ENCODE data around the gene GRID2. TPM values are rescaled to one million over a fixed set of nuclear protein-coding genes. Genes with fewer than 3 reads are reported as not detected.
A peak's percentile ranks its signal among the peaks of the same experiment; 100 is the strongest.
"Not testable (repeated sequence)": the region's sequence is repeated elsewhere in the genome, so short reads cannot be mapped to it uniquely, and the experiment has no call there.

GRID2 gene
- total and polyA plus RNA-seq, 10 of the 15 experiments (the other 5 are each of a cell fraction or from before 2014, with no cell fraction given), result not detected

DNA sequence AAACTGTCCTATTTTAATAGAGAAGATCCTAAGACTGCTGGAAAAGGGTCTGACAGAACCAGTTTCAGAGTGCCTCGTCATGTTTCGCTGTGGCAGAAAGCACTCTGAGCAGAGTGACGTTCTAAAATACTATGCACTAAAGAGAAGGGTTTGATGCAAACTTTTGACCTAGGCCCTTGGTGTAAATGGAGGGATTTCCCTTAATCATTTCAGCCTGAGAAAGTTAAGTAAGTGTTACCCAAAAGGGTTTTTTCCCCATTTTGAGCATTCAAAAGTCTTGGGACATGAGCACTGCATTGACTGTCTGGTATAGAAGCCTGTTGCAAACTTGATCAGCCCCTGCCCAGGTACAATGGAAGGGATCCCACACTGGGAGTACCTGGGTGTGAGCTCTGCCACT lies 1367.3 kb downstream of the GRID2 start:
- Histone ChIP-seq H4K20me1 (ENCODE audit: control insufficient read depth, insufficient read depth) (no peaks in the 10 kb centered on the region), H3K4me2 (ENCODE audit: control insufficient read depth, insufficient read depth) (no peak overlapping the region), H3K79me2 (ENCODE audit: control insufficient read depth, insufficient read depth, low read length) (no peaks in the 10 kb centered on the region), H3K4me1 (ENCODE audit: control insufficient read depth, insufficient read depth, low read length) (no peaks in the 10 kb centered on the region), H3K27ac (ENCODE audit: control insufficient read depth, insufficient read depth) (no peak overlapping the region), H2AFZ (ENCODE audit: control insufficient read depth, low read depth, low read length) (no peak overlapping the region), H3K9me3 (replicated peaks; ENCODE audit: control insufficient read depth, insufficient read depth, low read length) (no peaks in the 10 kb centered on the region), H3K4me3 (no peak overlapping the region), H3K27me3 (replicated peaks in 1 of 2; ENCODE audit: control insufficient read depth in 2 of 2, insufficient read depth in 2 of 2, low read length in 1 of 2) (no peaks in the 10 kb centered on the region), H3K36me3 (ENCODE audit: control insufficient read depth in 2 of 2, insufficient read depth in 2 of 2, low read length in 1 of 2) (no peaks in the 10 kb centered on the region), H3K9ac (ENCODE audit: control insufficient read depth, insufficient read depth, low read length) (no peak overlapping the region)
- in situ Hi-C loops (cut with MboI), result no loop called here
- BruUV-seq (replicated peaks), result no TSS peak
- RAD21 ChIA-PET (ENCODE audit: unreplicated experiment), result no interaction called here
- TF ChIP-seq ZNF217 (IDR thresholded peaks at IDR 0.05), result no peak
- 0 out of 2 replicates have a peak, but pooled peaks have one; percentile 19 for TF ChIP-seq MTA2 (IDR thresholded peaks at IDR 0.05; ENCODE audit: low read depth)
- TF ChIP-seq ZNF274 (IDR thresholded peaks at IDR 0.05; ENCODE audit: insufficient read depth, insufficient read length), result no peak
- no peak for TF ChIP-seq HDGF (IDR thresholded peaks at IDR 0.05)
- peak; percentile 40; the same call in 1 of the 2 replicates for TF ChIP-seq NR2F1 (conservative IDR thresholded peaks at IDR 0.05)
- TF ChIP-seq ATF7 (IDR thresholded peaks at IDR 0.05; ENCODE audit: low read depth), result peak; percentile 44
- peak; percentile 47; the same call in 1 of the 2 replicates for TF ChIP-seq DPF2 (IDR thresholded peaks at IDR 0.05)
- TF ChIP-seq CEBPZ (IDR thresholded peaks at IDR 0.05; ENCODE audit: low read depth, low read length), result no peak
- peak in 1 of 2 experiments; percentile 33; a peak in 1 of 4 replicates for TF ChIP-seq EP300 (IDR thresholded peaks at IDR 0.05; ENCODE audit: borderline replicate concordance in 1 of 2, control insufficient read depth in 1 of 2, low read depth in 2 of 2, low read length in 2 of 2)
- TF ChIP-seq IKZF2 (IDR thresholded peaks at IDR 0.05), result no peak
- no peak for TF ChIP-seq LARP7 (IDR thresholded peaks at IDR 0.05)
- CTCF ChIA-PET, result no interaction called here
- SMC1A ChIA-PET (ENCODE audit: uncharacterized antibody, unreplicated experiment), result no interaction called here
- intact Hi-C loops (cut with micrococcal nuclease; ENCODE audit: unreplicated experiment), result no loop called here
- FAIRE-seq (no peak), ATAC-seq (peak; percentile 86), DNase-seq (ENCODE audit: low read depth, low spot score) (no peak)
- WGBS (ENCODE audit: insufficient coverage, insufficient replicate concordance, low lambda C conversion rate, missing lambda C conversion rate), result 69% methylated on average over 3 of the region's 3 CpGs
- POLR2A ChIA-PET, result no interaction called here

GRCh38 chr4:93676937-93677336 lies 1373.2 kb downstream of the GRID2 start:
- SMC1A ChIA-PET (ENCODE audit: uncharacterized antibody, unreplicated experiment), result interaction anchor here (1.4 kb wide), 1 partner anchor 75 kb away, joined by 3 read pairs; no protein-coding TSS in a partner anchor
- ATAC-seq; in situ Hi-C loops (cut with MboI); POLR2A ChIA-PET; RAD21 ChIA-PET (ENCODE audit: unreplicated experiment); CTCF ChIA-PET; H3K4me2 ChIP-seq (ENCODE audit: control insufficient read depth, insufficient read depth); H3K9ac ChIP-seq (ENCODE audit: control insufficient read depth, insufficient read depth, low read length); H3K79me2 ChIP-seq (ENCODE audit: control insufficient read depth, insufficient read depth, low read length); H2AFZ ChIP-seq (ENCODE audit: control insufficient read depth, low read depth, low read length); FAIRE-seq; H3K4me1 ChIP-seq (ENCODE audit: control insufficient read depth, insufficient read depth, low read length); H3K4me3 ChIP-seq; BruUV-seq (replicated peaks); DNase-seq (ENCODE audit: low read depth, low spot score); H3K9me3 ChIP-seq (replicated peaks; ENCODE audit: control insufficient read depth, insufficient read depth, low read length); H3K27me3 ChIP-seq (replicated peaks in 1 of 2; ENCODE audit: control insufficient read depth in 2 of 2, insufficient read depth in 2 of 2, low read length in 1 of 2); H3K36me3 ChIP-seq (ENCODE audit: control insufficient read depth in 2 of 2, insufficient read depth in 2 of 2, low read length in 1 of 2); intact Hi-C loops (cut with micrococcal nuclease; ENCODE audit: unreplicated experiment); H3K27ac ChIP-seq (ENCODE audit: control insufficient read depth, insufficient read depth); H4K20me1 ChIP-seq (ENCODE audit: control insufficient read depth, insufficient read depth): not testable (repeated sequence)
- WGBS (ENCODE audit: insufficient coverage, insufficient replicate concordance, low lambda C conversion rate, missing lambda C conversion rate), result 36% methylated on average over 15 of the region's 16 CpGs

Data from GM12878 (cell line).